HS-5 (cell line): Measurements from ENCODE around the gene POU5F2.

ENCODE experiments used
- DNase-seq: peaks from one replicate; pipeline ENCODE4 v3.0.0-alpha.2; 2012; ENCODE audit warnings: low read depth

POU5F2 gene

GRCh38 chr5:93716453-93716852 lies 24.9 kb downstream of the POU5F2 start:
- DNase-seq, result no peak

GRCh38 chr5:93715761-93716160 lies 25.6 kb downstream of the POU5F2 start:
- no peak for DNase-seq

DNA sequence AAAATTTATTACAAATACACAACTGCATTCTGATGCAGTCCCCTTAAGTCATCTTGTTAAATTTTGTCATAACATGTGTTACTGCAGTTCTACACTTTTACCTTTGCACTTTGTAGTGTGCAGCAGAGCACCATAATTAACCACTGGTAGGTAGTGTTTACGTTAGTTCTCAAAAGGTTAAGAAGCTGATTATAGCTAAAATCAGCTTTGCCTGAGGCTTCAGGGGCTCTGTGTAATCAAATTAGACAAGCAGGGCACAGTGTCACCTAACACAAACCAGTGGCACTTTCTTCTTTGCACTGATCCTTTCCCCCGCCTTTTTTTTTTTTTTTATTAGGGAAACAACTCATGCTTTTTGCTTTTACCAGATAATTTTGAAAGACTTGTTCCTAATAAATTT lies 26.1 kb downstream of the POU5F2 start:
- no peak for DNase-seq

GRCh38 chr5:93708442-93708841 lies 33.0 kb downstream of the POU5F2 start:
- DNase-seq, result no peak

GRCh38 chr5:93705896-93706295 lies 35.5 kb downstream of the POU5F2 start:
- peak; percentile 57 for DNase-seq

DNA sequence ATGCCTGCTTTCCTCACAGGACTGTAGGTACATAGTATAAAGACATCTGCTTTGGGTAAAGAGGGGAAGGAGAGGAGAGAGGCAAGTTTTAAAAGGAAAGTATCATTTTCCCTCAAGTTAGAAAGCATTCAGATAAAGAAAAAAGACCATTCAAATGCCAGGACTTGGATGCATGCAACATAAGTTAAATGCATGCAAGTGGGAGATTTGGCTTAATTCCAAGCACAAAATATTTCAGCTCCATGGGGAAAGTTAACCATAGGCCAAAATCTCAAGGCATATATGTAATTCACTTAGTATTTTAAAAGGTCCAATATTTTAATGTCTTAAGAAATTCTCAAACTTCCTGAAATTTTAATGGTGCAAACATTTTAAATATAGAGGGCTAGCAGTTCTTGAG lies 36.4 kb downstream of the POU5F2 start:
- DNase-seq, result no peak

DNA sequence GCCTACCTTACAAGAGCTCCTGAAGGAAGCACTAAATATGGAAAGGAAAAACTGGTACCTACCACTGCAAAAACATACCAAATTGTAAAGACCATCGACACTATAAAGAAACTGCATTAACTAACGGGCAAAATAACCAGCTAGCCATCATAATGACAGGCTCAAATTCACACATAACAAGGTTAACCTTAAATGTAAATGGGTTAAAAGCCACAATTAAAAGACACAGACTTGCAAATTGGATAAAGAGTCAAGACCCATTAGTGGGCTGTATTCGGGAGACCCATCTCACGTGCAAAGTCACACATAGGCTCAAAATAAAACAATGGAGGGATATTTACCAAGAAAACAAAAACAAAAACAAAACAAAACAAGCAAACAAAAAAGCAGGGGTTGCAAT lies 49.4 kb downstream of the POU5F2 start:
- no peak for DNase-seq
